ENCODE measurements around the gene ENPP6.

GRCh38 chr4:184041156-184041555 lies 176.5 kb downstream of the ENPP6 start:
- TF ChIP-seq CTCF (IDR thresholded peaks at IDR 0.05; ENCODE audit: poor library complexity, severe bottlenecking) (no peak), TAF1 (IDR thresholded peaks at IDR 0.05; ENCODE audit: low read depth) (no peak)

Measured in neural cell (in vitro differentiated cells).